ENCODE measurements around the gene YY2. TPM values are rescaled to one million over a fixed set of nuclear protein-coding genes. Genes with fewer than 3 reads are reported as not detected.

The YY2 gene
- total and polyA plus RNA-seq, 2 donors, result 0.47 to 1.0 TPM

DNA sequence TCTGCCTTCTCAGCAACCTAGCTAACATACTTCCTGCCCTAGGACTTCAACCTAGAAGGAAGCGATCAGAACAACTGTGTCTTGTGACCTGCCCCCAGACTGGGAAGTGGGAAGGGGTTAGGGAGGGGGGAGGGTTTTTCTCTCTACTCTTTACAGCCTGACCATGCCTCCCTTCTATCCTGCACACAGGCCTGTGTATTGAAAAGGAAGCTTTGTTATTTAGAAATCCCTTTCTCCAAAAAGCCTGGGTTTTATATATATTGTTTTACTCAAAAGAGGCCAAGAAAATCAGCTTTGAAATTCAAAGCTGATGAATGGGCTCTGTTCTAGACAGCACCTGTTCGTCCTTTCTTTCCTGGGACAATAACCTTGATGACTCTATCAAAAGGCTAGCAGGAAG lies 49.5 kb downstream of the YY2 start:
- Histone ChIP-seq H3K4me3 (ENCODE audit: low read length in 2 of 2) (no peak overlapping the region), H3K36me3 (ENCODE audit: control insufficient read depth in 2 of 2, insufficient read depth in 2 of 2, low read length in 1 of 2) (no peaks in the 10 kb centered on the region), H3K27me3 (ENCODE audit: control insufficient read depth in 2 of 2, insufficient read depth in 1 of 2, low read length in 1 of 2) (no peaks in the 10 kb centered on the region), H3K27ac (ENCODE audit: low read depth in 1 of 2, low read length in 1 of 2) (no peak overlapping the region), H3K9me3 (ENCODE audit: control insufficient read depth in 2 of 2, insufficient read depth in 1 of 2, low read length in 1 of 2) (no peaks in the 10 kb centered on the region), H3K4me1 (ENCODE audit: control insufficient read depth in 2 of 2, insufficient read depth in 2 of 2, low read length in 2 of 2) (peaks cover 0 to 5% of the 10 kb centered on the region in 2 donors)
- 80% methylated on average over 2 of the region's 2 CpGs for WGBS
- DNase-seq (ENCODE audit: low read depth in 6 of 9, low spot score in 9 of 9), result no peak

GRCh38 chrX:21905953-21906352 lies 50.2 kb downstream of the YY2 start:
- DNase-seq (ENCODE audit: low read depth in 6 of 9, low spot score in 9 of 9), result no peak
- Histone ChIP-seq H3K9me3 (ENCODE audit: control insufficient read depth in 2 of 2, insufficient read depth in 1 of 2, low read length in 1 of 2) (no peaks in the 10 kb centered on the region), H3K27ac (ENCODE audit: low read depth in 1 of 2, low read length in 1 of 2) (no peak overlapping the region), H3K4me3 (ENCODE audit: low read length in 2 of 2) (no peak overlapping the region), H3K36me3 (ENCODE audit: control insufficient read depth in 2 of 2, insufficient read depth in 2 of 2, low read length in 1 of 2) (no peaks in the 10 kb centered on the region), H3K27me3 (ENCODE audit: control insufficient read depth in 2 of 2, insufficient read depth in 1 of 2, low read length in 1 of 2) (no peaks in the 10 kb centered on the region), H3K4me1 (ENCODE audit: control insufficient read depth in 2 of 2, insufficient read depth in 2 of 2, low read length in 2 of 2) (peaks cover 0 to 5% of the 10 kb centered on the region in 2 donors)
- WGBS, result 94% methylated on average over 3 of the region's 3 CpGs

- H3K4me3 ChIP-seq (ENCODE audit: low read length in 2 of 2), result no peak overlapping the region
- DNase-seq (ENCODE audit: low read depth in 6 of 9, low spot score in 9 of 9), result no peak
- no peaks in the 10 kb centered on the region for H3K27me3 ChIP-seq (ENCODE audit: control insufficient read depth in 2 of 2, insufficient read depth in 1 of 2, low read length in 1 of 2)
- 97% methylated on average over 1 of the region's 1 CpG for WGBS
- no peaks in the 10 kb centered on the region for H3K9me3 ChIP-seq (ENCODE audit: control insufficient read depth in 2 of 2, insufficient read depth in 1 of 2, low read length in 1 of 2)
- H3K36me3 ChIP-seq (ENCODE audit: control insufficient read depth in 2 of 2, insufficient read depth in 2 of 2, low read length in 1 of 2), result no peaks in the 10 kb centered on the region
- no peak overlapping the region for H3K27ac ChIP-seq (ENCODE audit: low read depth in 1 of 2, low read length in 1 of 2)
- peaks cover 0 to 5% of the 10 kb centered on the region in 2 donors for H3K4me1 ChIP-seq (ENCODE audit: control insufficient read depth in 2 of 2, insufficient read depth in 2 of 2, low read length in 2 of 2)
Measured at GRCh38 chrX:21907260-21907659, 51.5 kb downstream of the YY2 start.

Other genes with a start within 250 kb of the YY2 start
- gene KLHL34, start 197.7 kb upstream of the YY2 start, total RNA-seq, result 0.05 TPM
- 0.16 TPM for gene KLHL34, start 197.7 kb upstream of the YY2 start, polyA plus RNA-seq
- gene SMPX, start 97.9 kb upstream of the YY2 start, total RNA-seq, result 0.99 TPM
- gene SMPX, start 97.9 kb upstream of the YY2 start, polyA plus RNA-seq, result 1.5 TPM
- gene MBTPS2, start 16.4 kb upstream of the YY2 start, total RNA-seq, result 2.4 TPM
- gene MBTPS2, start 16.4 kb upstream of the YY2 start, polyA plus RNA-seq, result 2.7 TPM
- 69.9 TPM for gene SMS, start 84.7 kb downstream of the YY2 start, total RNA-seq
- gene SMS, start 84.7 kb downstream of the YY2 start, polyA plus RNA-seq, result 81.2 TPM
- 0.66 TPM for gene PHEX, start 176.3 kb downstream of the YY2 start, total RNA-seq
- gene PHEX, start 176.3 kb downstream of the YY2 start, polyA plus RNA-seq, result 0.66 TPM

Data from thymus (tissue), 11 donors.